GM18526 (cell line): ENCODE results near the gene TSC2.

ENCODE experiments used
- POLR2A ChIP-seq: IDR thresholded peaks from 3 replicates; pipeline ENCODE4 v1.6.1; 2011; ENCODE audit not compliant: insufficient read length; ENCODE audit errors: extremely low read depth

TSC2 gene

GRCh38 chr16:2081201-2082084 is 33.7 kb downstream of the TSC2 start:
- TF ChIP-seq POLR2A: no peak

DNA sequence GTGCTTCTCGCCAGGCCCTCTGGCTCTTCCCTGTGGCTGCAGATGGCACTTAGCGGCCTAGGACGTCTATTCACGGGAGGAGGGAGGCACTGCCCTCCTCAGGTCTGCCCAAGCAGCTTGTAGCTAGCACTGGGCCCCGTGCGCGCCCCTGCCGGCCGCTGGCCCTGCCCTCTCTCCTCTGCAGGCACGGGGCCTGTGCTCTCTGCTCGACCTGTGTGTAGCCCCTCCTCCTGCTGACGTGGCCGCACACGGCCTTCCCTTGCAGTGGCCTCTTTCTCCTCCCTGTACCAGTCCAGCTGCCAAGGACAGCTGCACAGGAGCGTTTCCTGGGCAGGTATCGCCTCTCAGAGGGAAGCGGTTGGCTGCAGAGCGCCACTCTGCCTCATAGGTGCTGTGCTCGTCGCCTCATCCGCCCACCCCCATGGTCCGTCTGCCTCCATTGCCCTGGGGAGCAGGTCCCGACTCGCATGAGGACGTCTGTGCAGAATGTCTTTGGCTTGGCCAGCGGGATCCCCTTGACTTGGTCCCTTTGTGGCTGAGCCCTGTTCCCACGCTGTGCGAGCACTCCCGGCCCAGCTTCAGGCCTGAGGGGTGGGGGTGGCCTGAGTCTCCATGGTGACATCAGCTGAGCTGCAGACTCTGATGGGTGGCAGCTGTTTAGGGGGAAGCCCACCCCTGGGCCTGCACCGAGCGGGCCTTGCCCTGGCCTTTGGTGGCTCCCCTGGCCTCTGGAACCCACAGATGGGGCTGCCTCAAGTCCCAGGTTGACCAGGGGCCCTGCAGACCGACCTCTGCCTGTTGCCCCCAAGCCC is 34.6 kb downstream of the TSC2 start:
- TF ChIP-seq POLR2A: no peak

DNA sequence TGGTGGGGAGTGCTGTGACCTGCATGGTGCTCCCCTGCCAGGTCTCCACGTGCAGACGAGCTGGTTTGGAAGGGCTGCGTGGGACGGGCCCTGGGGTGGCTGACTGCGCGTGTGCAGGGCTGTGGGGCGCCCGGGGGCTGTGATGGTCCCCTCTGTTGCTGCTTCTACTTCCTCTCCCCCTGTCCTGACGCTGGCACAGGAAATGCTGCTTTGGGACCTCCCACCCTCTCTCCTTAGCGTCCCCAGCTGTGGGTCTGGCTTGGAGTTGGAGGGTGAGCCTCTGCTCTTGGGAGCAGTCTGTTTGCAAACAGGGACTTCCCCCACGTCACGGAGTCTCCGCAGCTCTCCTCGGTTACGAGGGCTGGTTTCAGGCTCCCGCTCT is 35.2 kb downstream of the TSC2 start:
- TF ChIP-seq POLR2A: no peak

- no peak for TF ChIP-seq POLR2A
Observed at GRCh38 chr16:2083409-2083808, 35.6 kb downstream of the TSC2 start.

GRCh38 chr16:2083876-2084780 is 36.3 kb downstream of the TSC2 start:
- no peak for TF ChIP-seq POLR2A

DNA sequence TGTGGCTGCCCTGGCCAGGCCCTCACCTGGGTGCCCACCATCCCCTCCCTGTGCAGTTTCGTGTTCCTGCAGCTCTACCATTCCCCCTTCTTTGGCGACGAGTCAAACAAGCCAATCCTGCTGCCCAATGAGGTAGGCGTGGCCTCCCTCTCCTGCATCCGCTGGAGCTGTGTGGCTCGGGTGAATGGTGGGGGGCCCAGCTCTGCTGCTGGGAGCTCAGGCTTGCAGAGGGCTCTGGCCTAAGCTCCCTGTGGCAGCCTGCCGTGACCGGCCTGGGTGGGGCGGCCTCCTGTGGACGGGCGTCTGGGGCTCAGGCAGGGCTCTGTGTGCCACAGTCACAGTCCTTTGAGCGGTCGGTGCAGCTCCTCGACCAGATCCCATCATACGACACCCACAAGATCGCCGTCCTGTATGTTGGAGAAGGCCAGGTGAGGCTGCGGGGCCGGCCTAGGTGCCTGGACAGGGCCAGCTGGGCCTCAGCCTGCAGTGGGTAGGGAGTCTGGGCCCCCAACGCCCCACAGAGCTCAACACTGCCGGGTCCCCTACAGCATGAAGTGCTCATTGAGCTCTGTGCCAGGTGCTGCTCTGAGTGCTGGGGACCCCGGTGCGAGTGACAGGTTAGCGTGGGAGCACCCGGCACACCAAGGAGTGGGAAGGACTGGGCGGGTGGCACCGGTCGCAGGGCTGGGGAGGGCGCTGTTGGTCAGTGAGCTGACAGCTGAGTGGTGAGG is 37.3 kb downstream of the TSC2 start:
- TF ChIP-seq POLR2A: no peak

DNA sequence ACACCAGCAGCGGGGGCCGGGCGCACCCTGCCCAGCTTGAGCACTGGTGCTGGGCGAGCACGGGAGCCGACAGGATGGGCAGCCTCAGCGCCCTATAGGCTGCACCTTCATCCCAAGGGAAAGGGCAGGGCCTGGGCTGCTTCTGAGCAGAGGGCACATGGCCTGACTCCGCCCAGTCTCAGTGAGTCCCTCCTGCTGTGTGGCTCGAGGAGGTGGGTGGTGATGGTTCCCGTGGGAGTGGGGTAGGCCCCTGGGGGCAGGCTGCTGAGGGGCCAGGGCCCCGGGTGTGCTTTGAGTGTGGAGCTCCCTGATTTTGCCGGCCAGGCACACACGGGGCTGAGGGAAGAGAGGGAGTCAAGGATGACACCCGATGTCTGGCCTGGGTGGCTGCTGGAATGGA is 37.9 kb downstream of the TSC2 start:
- no peak for TF ChIP-seq POLR2A

DNA sequence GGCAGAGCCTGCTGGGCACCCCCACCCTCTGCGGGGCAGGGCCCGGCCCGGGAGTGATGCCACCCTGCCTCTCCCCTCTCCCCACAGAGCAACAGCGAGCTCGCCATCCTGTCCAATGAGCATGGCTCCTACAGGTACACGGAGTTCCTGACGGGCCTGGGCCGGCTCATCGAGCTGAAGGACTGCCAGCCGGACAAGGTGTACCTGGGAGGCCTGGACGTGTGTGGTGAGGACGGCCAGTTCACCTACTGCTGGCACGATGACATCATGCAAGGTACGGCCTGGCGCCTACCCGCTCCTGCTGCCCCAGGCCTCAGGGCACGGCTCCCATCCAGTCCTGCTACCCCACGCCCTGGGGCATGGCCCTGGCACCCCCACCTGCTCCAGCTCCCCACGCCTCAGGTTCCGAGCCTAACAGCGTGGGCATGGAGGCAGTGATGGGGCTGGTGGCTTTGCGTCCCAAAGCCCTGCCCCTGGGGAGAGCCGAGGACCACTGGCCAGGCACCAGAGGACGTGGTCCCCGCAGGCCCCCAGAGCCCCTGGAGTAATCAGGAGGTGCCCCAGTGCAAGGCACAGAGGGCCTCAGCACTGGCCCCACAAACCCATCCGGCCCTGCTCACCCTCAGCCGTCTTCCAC is 38.4 kb downstream of the TSC2 start:
- TF ChIP-seq POLR2A: no peak

- no peak for TF ChIP-seq POLR2A
Observed at GRCh38 chr16:2086812-2087747, 39.3 kb downstream of the TSC2 start.

DNA sequence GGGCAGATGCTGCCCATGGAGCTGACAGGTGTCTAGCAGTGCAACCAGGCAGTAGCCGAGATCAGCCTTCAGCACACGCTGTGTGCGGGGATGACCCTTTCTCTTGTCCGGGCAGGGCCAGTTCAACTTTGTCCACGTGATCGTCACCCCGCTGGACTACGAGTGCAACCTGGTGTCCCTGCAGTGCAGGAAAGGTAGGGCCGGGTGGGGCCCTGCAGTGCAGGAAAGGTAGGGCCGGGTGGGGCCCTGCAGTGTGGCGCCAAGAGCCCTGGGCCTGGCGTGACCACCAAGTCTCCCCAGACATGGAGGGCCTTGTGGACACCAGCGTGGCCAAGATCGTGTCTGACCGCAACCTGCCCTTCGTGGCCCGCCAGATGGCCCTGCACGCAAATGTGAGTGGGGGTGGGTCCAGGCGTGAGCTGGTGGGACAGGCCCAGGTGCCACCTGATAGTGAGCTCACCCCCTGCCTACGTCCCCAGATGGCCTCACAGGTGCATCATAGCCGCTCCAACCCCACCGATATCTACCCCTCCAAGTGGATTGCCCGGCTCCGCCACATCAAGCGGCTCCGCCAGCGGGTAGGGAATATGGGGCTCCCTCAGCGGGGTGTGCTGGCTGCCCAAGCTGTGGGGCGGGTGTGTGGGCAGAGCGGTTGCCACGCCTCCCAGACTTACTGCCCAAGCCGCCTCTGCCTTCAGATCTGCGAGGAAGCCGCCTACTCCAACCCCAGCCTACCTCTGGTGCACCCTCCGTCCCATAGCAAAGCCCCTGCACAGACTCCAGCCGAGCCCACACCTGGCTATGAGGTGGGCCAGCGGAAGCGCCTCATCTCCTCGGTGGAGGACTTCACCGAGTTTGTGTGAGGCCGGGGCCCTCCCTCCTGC is 40.2 kb downstream of the TSC2 start:
- TF ChIP-seq POLR2A: no peak

- TF ChIP-seq POLR2A: no peak
Observed at GRCh38 chr16:2088759-2089358, 41.1 kb downstream of the TSC2 start.

DNA sequence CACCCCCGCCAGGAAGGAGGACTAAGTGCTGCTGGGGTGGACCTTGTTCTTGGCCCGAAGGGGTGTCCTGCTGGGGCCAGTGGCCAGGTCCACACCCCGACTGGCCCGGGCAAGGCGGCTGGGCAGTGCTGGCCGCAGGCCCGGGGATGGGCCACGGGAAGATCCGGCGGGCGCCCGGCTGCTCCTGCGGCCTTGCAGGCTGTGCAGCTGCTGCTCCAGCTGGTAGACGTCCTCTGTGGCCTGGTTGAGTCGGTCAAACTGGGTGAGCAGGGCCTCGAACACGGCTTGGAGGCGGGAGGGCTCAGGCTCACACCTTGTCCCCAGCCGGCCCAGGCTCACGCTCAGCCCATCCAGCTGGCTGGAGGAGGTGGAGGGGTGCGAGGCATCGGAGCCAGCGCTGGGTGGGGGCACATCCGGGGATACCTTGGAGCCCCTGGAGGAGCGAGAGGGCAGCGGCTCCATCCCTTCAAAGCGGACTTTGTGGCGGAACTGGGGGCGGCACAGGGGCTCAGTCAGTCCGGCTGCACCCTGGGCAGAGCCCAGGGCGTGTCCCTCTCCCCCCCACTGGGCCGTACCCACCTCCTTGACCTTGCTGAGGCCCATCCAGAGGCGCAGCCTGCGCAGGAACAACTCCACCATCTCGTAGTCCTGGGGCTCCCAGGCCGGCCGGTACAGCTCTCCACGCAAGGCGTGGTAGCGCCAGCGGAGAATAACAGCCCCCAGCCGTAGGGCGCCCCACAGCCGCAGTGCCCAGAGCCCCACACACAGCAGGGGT is 42.1 kb downstream of the TSC2 start:
- TF ChIP-seq POLR2A: no peak
